Activated naive CD4-positive, alpha-beta T cell treated with anti-CD3 and anti-CD28 coated beads, Interleukin-2, amount 50 U/mL, for 72 hours (primary cell): ENCODE results near the gene COG4. TPM values are rescaled to one million over a fixed set of nuclear protein-coding genes. Genes with fewer than 3 reads are reported as not detected.

Experiments
- ATAC-seq, 2 donors: fragments of 150-1000 bp; cut with Tn5 transposase; 2 replicates each; pipeline ENCODE4 v1.10.0; 2021; ENCODE audit warnings: mild to moderate bottlenecking in 2 of 2, moderate library complexity in 2 of 2
- DNase-seq, 2 donors: peaks; one replicate each; pipeline ENCODE4 v3.0.0; 2021 to 2022; ENCODE audit warnings: low spot score in 2 of 2
- H3K27ac Mint-ChIP-seq, 2 donors: one replicate each; pipeline ENCODE4 v1.8.0; 2022; ENCODE audit warnings: mild to moderate bottlenecking in 2 of 2, mixed read lengths in 2 of 2
- H3K36me3 Mint-ChIP-seq, 2 donors: one replicate each; pipeline ENCODE4 v1.8.0; 2022; ENCODE audit warnings: mixed read lengths in 2 of 2
- H3K9me3 Mint-ChIP-seq, 2 donors: one replicate each; pipeline ENCODE4 v1.8.0; 2022; ENCODE audit warnings: mixed read lengths in 2 of 2
- total RNA-seq, 2 donors: library from RNA; stranded (reverse); gene quantifications; one replicate each; pipeline ENCODE4 v1.2.3, GENCODE V29; 2022

COG4 gene
- total RNA-seq, 2 donors from 2014 or later: 37.5 to 41.2 TPM

DNA sequence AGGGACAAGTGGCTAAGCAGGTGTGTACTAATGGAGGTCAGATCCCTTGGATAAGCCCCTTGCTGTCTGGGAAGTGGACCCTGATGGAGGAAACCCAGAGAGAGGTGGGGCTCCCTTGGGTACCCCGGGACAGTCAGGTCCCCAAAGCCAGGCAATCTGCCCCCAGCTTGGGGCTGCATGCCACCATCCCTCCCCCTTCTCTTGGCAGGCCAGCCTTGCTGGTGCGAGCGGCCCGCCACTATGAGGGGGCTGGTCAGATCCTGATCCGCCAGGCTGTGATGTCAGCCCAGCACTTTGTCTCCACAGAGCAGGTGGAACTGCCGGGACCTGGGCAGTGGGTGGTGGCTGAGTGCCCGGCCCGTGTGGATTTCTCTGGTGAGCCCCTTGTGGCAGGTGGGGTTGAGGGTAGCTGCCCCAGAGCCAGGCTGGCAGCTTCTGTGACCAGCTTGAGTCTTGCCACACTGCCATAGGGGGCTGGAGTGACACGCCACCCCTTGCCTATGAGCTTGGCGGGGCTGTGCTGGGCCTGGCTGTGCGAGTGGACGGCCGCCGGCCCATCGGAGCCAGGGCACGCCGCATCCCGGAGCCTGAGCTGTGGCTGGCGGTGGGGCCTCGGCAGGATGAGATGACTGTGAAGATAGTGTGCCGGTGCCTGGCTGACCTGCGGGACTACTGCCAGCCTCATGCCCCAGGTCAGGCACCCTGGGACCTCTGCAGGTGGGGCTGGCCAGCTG lies 48.9 kb downstream of the COG4 start:
- H3K36me3 Mint-ChIP-seq: no peaks in the 10 kb centered on the region
- ATAC-seq: no peak
- DNase-seq: no peak
- H3K9me3 Mint-ChIP-seq: no peaks in the 10 kb centered on the region
- H3K27ac Mint-ChIP-seq: peak overlapping the region in 1 of 2 donors; percentile 75

GRCh38 chr16:70473446-70474319 lies 49.7 kb downstream of the COG4 start:
- Mint-ChIP-seq H3K36me3 (no peaks in the 10 kb centered on the region), H3K9me3 (no peaks in the 10 kb centered on the region), H3K27ac (peak overlapping the region in 1 of 2 donors; percentile 75)
- ATAC-seq: no peak
- no peak for DNase-seq

GRCh38 chr16:70472786-70473433 lies 50.4 kb downstream of the COG4 start:
- DNase-seq: no peak
- H3K9me3 Mint-ChIP-seq: no peaks in the 10 kb centered on the region
- H3K27ac Mint-ChIP-seq: peak overlapping the region in 1 of 2 donors; percentile 75
- no peak for ATAC-seq
- H3K36me3 Mint-ChIP-seq: no peaks in the 10 kb centered on the region

GRCh38 chr16:70470927-70471341 lies 52.4 kb downstream of the COG4 start:
- DNase-seq (no peak), ATAC-seq (peak in 1 of 2 donors; percentile 37)
- Mint-ChIP-seq H3K36me3 (no peaks in the 10 kb centered on the region), H3K27ac (no peak overlapping the region), H3K9me3 (no peaks in the 10 kb centered on the region)

GRCh38 chr16:70470141-70470926 lies 53.0 kb downstream of the COG4 start:
- H3K27ac Mint-ChIP-seq: peak overlapping the region in 1 of 2 donors; percentile 90
- no peaks in the 10 kb centered on the region for H3K36me3 Mint-ChIP-seq
- H3K9me3 Mint-ChIP-seq: no peaks in the 10 kb centered on the region
- ATAC-seq (peak in 1 of 2 donors; percentile 5), DNase-seq (no peak)

GRCh38 chr16:70468776-70469525 lies 54.4 kb downstream of the COG4 start:
- Mint-ChIP-seq H3K36me3 (no peaks in the 10 kb centered on the region), H3K27ac (peak overlapping the region in 1 of 2 donors; percentile 37), H3K9me3 (no peaks in the 10 kb centered on the region)
- DNase-seq (no peak), ATAC-seq (no peak)

- DNase-seq: no peak
- Mint-ChIP-seq H3K36me3 (no peaks in the 10 kb centered on the region), H3K9me3 (no peaks in the 10 kb centered on the region), H3K27ac (peak overlapping the region in 1 of 2 donors; percentile 44)
- ATAC-seq: no peak
Observed at GRCh38 chr16:70467608-70468007, 55.7 kb downstream of the COG4 start.

DNA sequence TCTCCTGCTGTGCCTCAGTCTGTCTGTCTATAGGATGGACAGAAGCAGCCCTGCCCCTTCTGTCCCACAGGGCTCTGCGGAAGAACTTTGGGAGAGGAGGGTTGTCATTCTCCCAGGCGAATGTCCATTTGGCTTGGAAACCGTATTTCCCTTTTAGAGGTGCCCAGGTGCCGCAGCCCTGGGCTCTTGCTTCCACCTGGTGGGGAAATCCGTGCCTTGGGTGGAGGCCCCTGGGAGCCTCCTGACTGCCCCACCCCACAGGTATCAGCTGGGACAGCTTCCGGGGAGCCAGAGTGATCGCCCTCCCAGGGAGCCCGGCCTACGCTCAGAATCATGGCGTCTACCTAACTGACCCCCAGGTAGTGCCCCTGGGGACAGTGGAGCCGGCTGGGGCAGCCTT lies 56.2 kb downstream of the COG4 start:
- no peak overlapping the region for H3K27ac Mint-ChIP-seq
- DNase-seq (no peak), ATAC-seq (no peak)
- H3K36me3 Mint-ChIP-seq: no peaks in the 10 kb centered on the region
- no peaks in the 10 kb centered on the region for H3K9me3 Mint-ChIP-seq

GRCh38 chr16:70466805-70467076 lies 56.6 kb downstream of the COG4 start:
- no peaks in the 10 kb centered on the region for H3K36me3 Mint-ChIP-seq
- no peak overlapping the region for H3K27ac Mint-ChIP-seq
- DNase-seq (no peak), ATAC-seq (no peak)
- H3K9me3 Mint-ChIP-seq: no peaks in the 10 kb centered on the region

GRCh38 chr16:70465999-70466804 lies 57.2 kb downstream of the COG4 start:
- no peak for ATAC-seq
- Mint-ChIP-seq H3K36me3 (no peaks in the 10 kb centered on the region), H3K27ac (peak overlapping the region in 1 of 2 donors; percentile 60), H3K9me3 (no peaks in the 10 kb centered on the region)
- DNase-seq: no peak

DNA sequence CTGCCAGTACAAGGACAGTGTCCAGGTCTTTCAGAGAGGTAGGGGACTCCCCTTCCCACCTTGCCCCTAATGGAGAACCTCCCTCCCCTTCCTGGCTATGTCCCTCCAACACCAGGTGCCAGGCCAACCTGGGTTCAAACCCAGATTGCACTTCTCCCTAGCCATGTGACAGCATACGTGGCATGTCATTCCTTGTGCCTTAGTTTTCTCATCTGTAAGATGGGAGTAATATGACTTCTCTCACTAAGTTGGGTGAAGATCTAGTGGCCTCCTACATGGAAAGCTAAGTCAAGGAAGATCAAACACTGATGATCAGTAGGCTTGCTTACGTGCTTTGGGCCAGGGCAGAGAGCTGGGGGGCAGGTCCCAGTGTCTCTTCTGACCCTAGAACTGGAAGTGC lies 60.1 kb downstream of the COG4 start:
- no peaks in the 10 kb centered on the region for H3K36me3 Mint-ChIP-seq
- no peaks in the 10 kb centered on the region for H3K9me3 Mint-ChIP-seq
- DNase-seq (no peak), ATAC-seq (no peak)
- no peak overlapping the region for H3K27ac Mint-ChIP-seq

GRCh38 chr16:70460737-70461261 lies 62.6 kb downstream of the COG4 start:
- peak overlapping the region in 1 of 2 donors; percentile 72 for H3K27ac Mint-ChIP-seq
- DNase-seq (no peak), ATAC-seq (no peak)
- H3K9me3 Mint-ChIP-seq: no peaks in the 10 kb centered on the region
- no peaks in the 10 kb centered on the region for H3K36me3 Mint-ChIP-seq

GRCh38 chr16:70457446-70458166 lies 65.7 kb downstream of the COG4 start:
- ATAC-seq (no peak), DNase-seq (no peak)
- Mint-ChIP-seq H3K36me3 (peaks cover 0 to 7% of the 10 kb centered on the region in 2 donors), H3K9me3 (no peaks in the 10 kb centered on the region), H3K27ac (no peak overlapping the region)

DNA sequence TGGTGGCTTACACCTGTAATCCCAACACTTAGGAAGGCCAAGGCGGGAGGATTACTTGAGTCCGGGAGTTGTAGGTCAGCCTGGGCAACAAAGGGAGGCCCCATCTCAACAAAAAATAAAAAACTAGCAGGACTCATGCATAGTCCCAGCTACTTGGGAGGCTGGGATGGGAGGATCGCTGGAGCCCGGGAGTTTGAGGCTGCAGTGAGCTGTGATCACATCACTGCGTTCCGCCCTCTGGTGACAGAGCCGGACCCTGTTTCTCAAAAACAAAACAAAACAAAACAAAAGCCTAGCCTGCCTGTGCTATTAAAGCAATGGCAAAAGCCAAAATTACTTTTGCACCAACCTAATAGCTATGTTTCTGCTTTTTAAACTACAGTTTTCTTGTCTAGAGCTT lies 67.4 kb downstream of the COG4 start:
- Mint-ChIP-seq H3K27ac (no peak overlapping the region), H3K9me3 (no peaks in the 10 kb centered on the region), H3K36me3 (peaks cover 0 to 7% of the 10 kb centered on the region in 2 donors)
- no peak for ATAC-seq
- DNase-seq: no peak
